HG03439 (cell line): ENCODE measurements around the gene PKN1.

Experiments used
- ATAC-seq: cut with Tn5 transposase; IDR thresholded peaks from one replicate; pipeline ENCODE4 v1.9.1; 2021; ENCODE audit warnings: mild to moderate bottlenecking, moderate library complexity; ENCODE audit not compliant: unreplicated experiment

Gene PKN1

DNA sequence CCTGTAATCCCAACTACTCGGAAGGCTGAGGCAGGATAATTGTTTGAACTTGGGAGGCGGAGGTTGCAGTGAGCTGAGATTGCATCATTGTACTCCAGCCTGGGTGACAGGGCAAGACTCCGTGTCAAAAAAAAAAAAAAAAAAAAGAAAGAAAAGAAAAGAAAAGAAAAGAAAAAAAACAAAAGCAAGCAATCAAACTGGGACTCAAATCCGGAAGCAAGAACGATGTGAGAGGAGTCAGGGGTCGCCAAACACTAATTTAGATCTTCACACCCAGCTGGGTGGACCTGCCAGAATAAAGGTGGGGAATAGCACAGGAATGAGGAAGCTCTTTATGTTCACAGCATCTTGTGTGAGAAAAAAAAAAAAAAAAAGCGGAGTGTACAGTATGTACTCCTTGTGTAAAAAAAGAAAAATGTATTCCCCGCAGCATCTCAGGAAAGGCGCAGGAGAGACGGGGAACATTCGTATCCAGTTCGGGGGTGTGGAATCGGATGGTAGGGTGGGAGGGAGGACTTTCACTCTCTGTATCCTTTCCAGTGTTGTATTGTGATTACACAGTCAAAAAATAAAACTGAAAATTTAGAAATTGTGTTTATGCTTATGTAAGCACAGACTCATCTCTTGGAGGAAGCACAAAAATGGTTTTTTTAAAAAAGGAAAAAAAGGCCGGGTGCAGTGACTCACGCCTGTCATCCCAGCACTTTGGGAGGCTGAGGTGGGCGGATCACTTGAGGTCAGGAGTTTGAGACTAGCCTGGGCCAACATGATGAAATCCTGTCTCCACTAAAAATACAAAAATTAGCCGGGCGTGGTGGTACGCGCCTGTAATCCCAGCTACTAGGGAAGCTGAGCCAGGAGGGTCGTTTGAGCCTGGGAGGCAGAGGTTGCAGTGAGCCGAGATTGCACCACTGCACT, 77.5 kb downstream of the PKN1 start:
- ATAC-seq, result no peak

DNA sequence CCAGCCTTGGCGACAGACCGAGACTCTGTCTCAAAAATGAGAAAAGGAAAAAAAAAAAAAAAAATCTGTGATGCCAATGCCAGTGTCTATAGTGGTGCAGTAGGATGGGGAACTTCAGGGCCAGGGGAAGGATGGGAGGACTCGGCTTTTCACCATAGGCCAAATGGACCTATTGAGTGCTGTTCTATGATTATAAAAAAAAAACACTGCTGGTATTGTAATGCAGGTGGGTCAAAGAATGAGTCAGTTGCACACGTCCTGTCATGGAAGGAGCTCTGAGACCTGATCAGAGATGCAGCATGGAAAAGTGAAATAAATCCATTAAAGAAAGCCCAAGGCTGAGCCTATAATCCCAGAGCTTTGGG, 78.1 kb downstream of the PKN1 start:
- ATAC-seq, result no peak

DNA sequence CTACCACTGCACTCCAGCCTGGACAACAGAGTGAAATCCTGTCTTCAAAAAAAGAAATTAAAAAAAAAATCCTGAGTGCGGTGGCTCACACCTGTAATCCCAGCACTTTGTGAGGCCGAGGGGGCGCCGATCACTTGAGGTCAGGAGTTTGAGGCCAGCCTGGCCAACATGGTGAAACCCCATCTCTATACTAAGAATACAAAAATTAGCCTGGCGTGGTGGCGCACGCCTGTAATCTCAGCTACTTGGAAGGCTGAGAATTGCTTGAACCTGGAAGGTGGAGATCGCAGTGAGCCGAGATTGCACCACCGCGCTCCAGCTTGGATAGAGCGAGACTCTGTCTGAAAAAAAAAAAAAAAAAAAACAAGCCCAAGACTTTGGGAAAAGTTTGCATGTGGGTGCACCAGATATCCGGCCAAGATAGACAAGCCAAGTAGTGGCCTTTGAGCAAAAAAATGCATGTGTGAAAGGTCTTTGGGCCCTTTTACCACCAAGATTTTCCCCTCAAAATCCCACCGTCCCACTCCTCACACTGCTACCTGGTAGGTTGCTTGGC, 79.4 kb downstream of the PKN1 start:
- ATAC-seq, result no peak

DNA sequence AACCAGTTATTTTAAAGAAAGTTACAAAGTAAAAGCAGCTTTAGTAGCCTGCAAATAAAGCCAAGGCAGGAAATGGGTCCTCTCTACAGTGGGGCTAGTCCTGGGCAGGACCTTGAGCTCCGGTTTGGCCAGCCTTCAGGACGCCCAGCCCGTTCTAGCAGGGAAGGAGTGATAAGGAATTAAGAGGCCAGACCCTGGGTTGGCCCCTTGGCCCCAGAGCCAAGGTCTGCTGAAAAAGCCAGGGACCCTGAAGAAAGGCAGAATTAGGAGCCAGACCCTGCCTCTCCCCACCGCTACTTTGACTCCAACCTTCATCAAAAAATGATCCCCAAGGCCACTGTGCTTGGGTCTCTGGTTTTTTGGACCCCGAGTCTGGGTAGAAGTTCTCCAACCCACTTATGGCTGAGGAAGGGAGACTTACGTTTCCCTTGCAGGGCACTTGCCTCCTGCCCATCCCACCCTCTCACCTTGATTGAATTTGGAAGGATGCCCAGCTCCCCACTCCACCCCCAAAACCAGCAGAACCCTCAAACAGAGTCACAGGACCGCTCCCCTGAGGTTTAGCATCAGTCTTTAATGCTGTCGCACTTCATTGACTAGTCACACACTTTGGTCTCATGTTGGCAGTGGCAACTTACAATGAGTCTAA, 81.2 kb downstream of the PKN1 start:
- no peak for ATAC-seq

DNA sequence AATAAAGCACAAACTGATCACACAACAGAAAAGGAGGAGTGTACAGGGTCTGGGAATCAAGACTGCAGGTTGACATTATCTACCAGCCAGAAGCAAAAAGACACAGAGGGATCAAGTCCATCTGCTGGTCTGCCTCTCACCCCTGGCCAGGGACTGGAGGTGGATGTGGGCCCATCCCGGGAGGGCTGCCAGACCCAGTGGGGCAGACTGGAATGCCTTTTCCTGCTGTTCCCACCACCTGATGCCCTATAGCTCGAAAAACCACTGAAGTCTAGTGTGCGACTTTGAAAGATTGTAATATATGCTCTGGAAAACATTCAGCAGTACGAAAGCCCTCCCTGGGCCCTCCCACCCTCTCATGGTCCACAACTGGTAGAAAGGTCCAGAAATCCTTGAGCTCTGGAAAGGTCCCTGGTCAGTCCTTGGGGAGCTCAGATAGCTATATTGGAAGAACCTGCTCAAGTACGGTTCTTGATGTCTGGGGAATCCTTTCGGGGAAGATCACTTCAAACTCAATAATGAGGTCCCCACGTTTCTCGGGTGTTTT, 82.5 kb downstream of the PKN1 start:
- no peak for ATAC-seq

DNA sequence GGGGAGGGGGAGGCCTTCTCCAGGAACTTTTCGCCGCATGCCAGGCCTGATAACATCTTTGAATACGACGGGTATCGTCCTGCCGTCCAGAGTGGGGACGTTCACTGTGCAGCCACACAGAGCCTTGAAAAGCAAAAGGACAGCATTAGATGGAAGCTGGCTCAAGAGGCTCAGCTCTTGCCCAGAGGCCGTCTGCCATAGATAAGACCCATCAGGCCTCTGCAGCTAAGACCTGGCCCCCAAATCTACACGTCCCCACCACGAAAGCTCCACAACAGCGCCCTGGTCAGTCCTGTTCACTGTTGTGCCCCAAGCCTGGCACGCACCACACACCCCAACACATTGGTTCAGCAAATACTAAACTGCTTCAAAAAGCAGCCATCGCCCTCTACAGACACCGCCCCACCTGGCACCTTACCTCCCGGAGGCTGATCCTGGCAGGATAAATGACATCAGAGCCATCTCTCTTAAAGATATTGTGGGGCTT, 83.0 kb downstream of the PKN1 start:
- ATAC-seq, result no peak

DNA sequence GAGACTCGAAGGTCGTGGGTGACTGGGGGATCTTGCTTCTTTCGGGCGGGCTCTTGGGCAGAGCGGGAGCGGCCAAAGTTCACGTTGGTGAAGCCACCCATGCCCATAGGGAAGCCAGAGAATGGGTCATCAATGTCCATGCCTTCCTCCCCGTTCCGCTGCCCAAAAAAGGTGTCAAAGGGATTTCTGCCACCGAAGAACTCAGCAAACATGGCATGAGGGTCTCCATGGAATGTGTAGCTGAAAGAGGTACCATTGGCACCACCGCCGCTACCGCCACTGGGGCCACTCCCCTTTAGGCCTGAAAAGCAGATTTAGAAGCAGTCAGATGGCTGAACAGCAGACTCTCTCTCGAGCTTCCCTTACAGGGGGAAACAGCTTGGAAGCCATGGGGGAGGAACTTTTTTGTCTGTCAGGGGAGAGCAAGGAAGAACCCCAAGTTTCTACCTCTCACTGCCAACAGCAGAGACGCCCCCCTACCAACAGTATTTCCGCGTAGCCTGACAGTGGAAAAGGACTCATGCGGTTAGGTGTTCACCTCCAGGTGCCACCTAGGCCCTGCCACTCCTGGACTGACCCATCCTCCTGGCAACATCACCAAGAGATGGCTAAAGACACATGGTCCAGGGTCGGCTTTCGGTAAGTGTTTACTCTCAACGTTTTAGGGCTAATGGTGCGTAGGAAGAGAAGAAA, 83.8 kb downstream of the PKN1 start:
- no peak for ATAC-seq

DNA sequence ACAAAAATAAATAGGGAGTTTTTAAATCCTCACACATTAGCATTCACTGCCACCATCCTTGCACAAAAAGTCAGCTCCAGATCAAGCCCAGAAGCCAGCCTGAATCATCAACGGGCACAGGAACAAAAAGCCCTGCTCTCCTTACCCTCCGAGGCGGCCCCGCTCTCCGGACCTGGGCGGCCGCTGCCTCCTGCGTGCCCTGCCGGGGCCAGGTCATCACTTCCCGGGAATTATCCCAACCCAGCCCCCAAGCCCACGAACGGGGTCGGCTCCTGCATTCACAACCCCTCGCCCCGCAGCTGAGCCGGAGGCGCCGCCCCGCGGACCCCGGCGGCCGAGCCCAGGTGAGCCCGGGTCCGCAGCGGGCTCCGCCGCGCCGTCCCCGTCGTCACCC, 84.3 kb downstream of the PKN1 start:
- ATAC-seq, result peak; percentile 0

DNA sequence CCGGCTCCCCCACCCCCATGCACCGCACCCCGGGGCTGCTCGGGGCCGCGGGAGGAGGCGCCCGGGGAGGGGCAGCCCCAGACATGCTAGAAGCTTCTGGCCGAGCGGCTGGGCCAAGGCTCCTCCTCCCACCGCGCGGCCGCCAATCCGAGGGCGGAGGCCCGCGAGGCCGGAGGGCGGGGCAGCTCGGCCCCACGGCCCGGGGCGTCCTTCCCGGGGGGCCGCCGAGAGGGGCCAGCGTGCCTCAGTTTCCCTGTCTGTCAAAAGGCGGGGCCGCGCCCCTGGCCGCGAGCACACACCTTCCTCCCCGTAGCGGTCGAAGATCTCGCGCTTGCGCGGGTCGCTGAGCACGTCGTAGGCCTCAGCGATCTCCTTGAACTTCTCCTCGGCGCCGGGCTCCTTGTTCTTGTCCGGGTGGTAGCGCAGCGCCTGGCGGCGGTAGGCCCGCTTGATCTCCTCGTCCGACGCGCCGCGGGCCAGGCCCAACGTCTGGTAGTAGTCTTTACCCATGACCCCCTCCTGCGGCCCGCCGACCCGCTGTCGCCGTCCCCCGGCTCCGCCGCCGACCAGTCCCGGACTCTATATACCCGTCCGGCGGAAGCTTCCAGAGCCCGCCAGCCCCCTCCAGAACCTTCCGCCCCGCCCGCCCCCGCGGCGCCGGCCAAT, 84.9 kb downstream of the PKN1 start, which contains the start of gene DNAJB1:
Gene DNAJB1 (minus strand): TSS at position 558 of the 666 bp plus-strand sequence. CDS start 48 bp downstream, at position 510.
- peak; percentile 66 for ATAC-seq

DNA sequence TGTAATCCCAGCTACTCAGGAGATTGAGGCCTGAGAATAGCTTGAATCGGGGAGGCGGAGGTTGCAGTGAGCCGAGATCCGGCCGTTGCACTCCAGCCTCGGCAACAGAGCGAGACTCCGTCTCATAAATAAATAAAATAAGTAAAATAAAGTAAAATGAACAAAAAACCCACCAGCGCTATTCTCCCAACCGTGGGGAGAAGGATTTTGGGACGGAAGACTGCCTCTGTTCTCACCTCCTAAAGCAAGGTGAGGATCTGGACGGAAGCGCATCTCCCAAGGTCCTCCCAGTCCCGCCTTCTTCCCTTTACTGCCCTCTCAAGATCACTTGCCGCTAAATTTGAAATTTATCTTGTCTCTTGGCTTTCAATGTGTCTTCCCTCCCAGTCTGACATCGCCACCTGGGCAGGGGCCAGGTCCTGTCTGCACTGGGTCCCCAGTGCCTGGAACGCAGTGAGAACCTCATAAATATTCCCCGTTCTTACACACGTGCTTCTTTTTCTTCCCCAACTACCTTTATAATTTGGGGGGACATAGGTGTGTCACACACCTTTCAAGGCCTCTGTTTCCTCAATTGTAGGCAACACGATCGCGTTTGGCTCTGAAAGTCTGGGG, 86.2 kb downstream of the PKN1 start:
- no peak for ATAC-seq

DNA sequence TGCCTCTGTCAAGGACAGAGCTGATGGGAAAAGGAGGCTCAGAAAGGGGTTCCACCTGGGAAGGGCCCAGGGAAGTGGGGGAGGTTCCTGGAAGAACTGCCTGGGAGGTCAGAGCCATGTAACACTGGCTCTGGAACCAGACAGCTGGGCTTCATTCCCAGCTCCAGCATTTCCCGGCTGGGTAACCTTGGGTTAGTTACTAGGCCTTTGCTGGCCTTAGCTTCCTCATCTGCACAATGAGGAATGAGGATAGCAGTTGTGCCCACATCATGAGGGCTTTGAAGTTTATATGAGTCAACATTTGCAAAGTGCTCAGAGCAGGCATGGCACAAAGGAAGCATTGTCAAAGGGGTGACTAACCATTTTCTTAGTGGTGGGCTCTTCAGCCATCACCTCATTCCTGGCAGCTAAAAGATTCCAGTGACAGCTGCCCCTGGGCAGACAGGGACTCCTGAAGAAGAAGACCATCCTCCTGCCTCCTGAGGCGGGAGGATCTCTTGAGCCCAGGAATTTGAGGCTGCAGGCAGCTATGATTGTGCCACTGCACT, 86.8 kb downstream of the PKN1 start:
- ATAC-seq, result no peak

DNA sequence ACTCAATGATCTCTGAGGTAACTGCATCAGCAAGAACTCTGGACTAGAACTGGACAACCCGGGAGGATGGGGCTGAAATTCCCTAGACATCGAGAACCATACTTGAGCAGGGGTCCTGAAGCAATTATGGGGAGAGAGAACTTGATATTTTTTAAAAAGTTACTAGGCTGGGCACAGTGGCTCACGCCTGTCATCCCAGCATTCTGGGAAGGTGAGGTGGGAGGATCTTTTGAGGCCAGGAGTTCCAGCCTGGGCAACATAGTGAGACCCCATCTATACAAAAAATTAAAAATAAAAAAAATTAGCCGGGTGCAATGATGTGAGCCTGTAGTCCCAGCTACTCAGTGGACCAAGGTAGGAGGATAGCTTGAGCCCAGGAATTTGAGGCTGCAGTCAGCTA, 87.4 kb downstream of the PKN1 start:
- ATAC-seq, result no peak
